IMR-90 (cell line): ENCODE data around the gene PEX14. TPM values are rescaled to one million over a fixed set of nuclear protein-coding genes. Genes with fewer than 3 reads are reported as not detected.

Experiments used
- ATAC-seq: fragments of 200-7000 bp; cut with Tn5 transposase; 2 replicates; pipeline ENCODE4 v1.9.1; 2020; ENCODE audit warnings: low read depth, mild to moderate bottlenecking, moderate library complexity
- BruUV-seq: library from RNA; stranded (reverse); fragments of 400-500 nt; replicated peaks from 2 replicates; lab custom pipeline; 2021; lab: Mats Ljungman, UMichigan
- CTCF ChIA-PET: fragments of 300-600 bp; formaldehyde crosslinking; extraction: SDS; loops from one replicate; lab custom pipeline; 2021; ENCODE audit warnings: antibody characterized with exemption; lab: Yijun Ruan, JAX
- POLR2A ChIA-PET: fragments of 300-600 bp; sonication (Branson Sonifier 250); formaldehyde crosslinking; loops from one replicate; lab custom pipeline; 2022; ENCODE audit warnings: antibody characterized with exemption; ENCODE audit not compliant: unreplicated experiment; lab: Charles Lee
- DNase-seq: peaks from one replicate; pipeline ENCODE4 v3.0.0; 2013
- H2AFZ ChIP-seq: replicated peaks from 2 replicates; pipeline ENCODE3; 2013; ENCODE audit warnings: low read length, mild to moderate bottlenecking; ENCODE audit not compliant: poor library complexity
- H2AK5ac ChIP-seq: 2 replicates; pipeline ENCODE4 v1.6.1; 2013; ENCODE audit warnings: low read depth, low read length, inconsistent platforms
- H2AK9ac ChIP-seq: replicated peaks from 2 replicates; pipeline ENCODE3; 2013; ENCODE audit warnings: mild to moderate bottlenecking, low read depth, low read length, moderate library complexity; ENCODE audit not compliant: poor library complexity
- H2BK120ac ChIP-seq: 2 replicates; pipeline ENCODE4 v1.6.1; 2013; ENCODE audit warnings: low read depth, low read length, inconsistent platforms
- H2BK15ac ChIP-seq: 3 replicates; pipeline ENCODE4 v1.6.1; 2013; ENCODE audit warnings: low read depth, low read length, inconsistent platforms
- H2BK20ac ChIP-seq: 2 replicates; pipeline ENCODE4 v1.6.1; 2013; ENCODE audit warnings: low read depth, mild to moderate bottlenecking, inconsistent platforms, low read length, moderate library complexity
- H2BK5ac ChIP-seq: 2 replicates; pipeline ENCODE4 v1.6.1; 2013; ENCODE audit warnings: mild to moderate bottlenecking, low read depth, low read length, inconsistent platforms; ENCODE audit not compliant: poor library complexity, severe bottlenecking
- H3K14ac ChIP-seq: replicated peaks from 2 replicates; pipeline ENCODE4 v1.6.1; 2013; ENCODE audit warnings: low read depth, low read length, inconsistent platforms
- H3K18ac ChIP-seq: 2 replicates; pipeline ENCODE4 v1.6.1; 2013; ENCODE audit warnings: low read depth, low read length, control low read depth
- H3K23ac ChIP-seq: 2 replicates; pipeline ENCODE4 v1.6.1; 2013; ENCODE audit warnings: low read depth, low read length, inconsistent platforms
- H3K27ac ChIP-seq: 2 replicates; pipeline ENCODE4 v1.5.1; 2013; ENCODE audit warnings: mild to moderate bottlenecking, control low read depth, low read length; ENCODE audit not compliant: insufficient read depth
- H3K27me3 ChIP-seq: 2 replicates; pipeline ENCODE4 v1.6.1; 2013; ENCODE audit warnings: low read length; ENCODE audit not compliant: control insufficient read depth, insufficient read depth
- H3K36me3 ChIP-seq: 2 replicates; pipeline ENCODE4 v1.6.1; 2013; ENCODE audit warnings: low read length, mixed read lengths; ENCODE audit not compliant: control insufficient read depth, insufficient read depth
- H3K4ac ChIP-seq: 2 replicates; pipeline ENCODE4 v1.6.1; 2013; ENCODE audit warnings: low read depth, low read length, inconsistent platforms
- H3K4me1 ChIP-seq: 2 replicates; pipeline ENCODE4 v1.6.1; 2013; ENCODE audit warnings: low read length, mixed read lengths; ENCODE audit not compliant: control insufficient read depth, insufficient read depth
- H3K4me2 ChIP-seq: 2 replicates; pipeline ENCODE4 v1.6.1; 2013; ENCODE audit warnings: low read depth, mild to moderate bottlenecking, control low read depth, low read length, moderate library complexity
- H3K4me3 ChIP-seq: 2 replicates; pipeline ENCODE4 v1.5.1; 2013; ENCODE audit warnings: low read depth, mild to moderate bottlenecking, control low read depth, low read length, moderate library complexity; ENCODE audit not compliant: insufficient read depth
- H3K56ac ChIP-seq: 2 replicates; pipeline ENCODE4 v1.6.1; 2013; ENCODE audit warnings: low read length, inconsistent platforms; ENCODE audit not compliant: insufficient read depth; ENCODE audit errors: extremely low read depth
- H3K79me1 ChIP-seq, 2 experiments: 2 replicates each; pipeline ENCODE4 v1.6.1; 2013; ENCODE audit warnings: low read length in 2 of 2, inconsistent platforms in 1 of 2, low read depth in 1 of 2
- H3K9ac ChIP-seq: 2 replicates; pipeline ENCODE4 v1.6.1; 2013; ENCODE audit warnings: low read depth, low read length, control low read depth
- H3K9me1 ChIP-seq: 2 replicates; pipeline ENCODE4 v1.6.1; 2013; ENCODE audit warnings: low read length, inconsistent platforms; ENCODE audit not compliant: insufficient read depth
- H3K9me3 ChIP-seq: 2 replicates; pipeline ENCODE4 v1.6.1; 2013; ENCODE audit warnings: low read length; ENCODE audit not compliant: control insufficient read depth, insufficient read depth
- H4K20me1 ChIP-seq: 2 replicates; pipeline ENCODE4 v1.6.1; 2013; ENCODE audit warnings: low read length, inconsistent platforms; ENCODE audit not compliant: insufficient read depth
- H4K5ac ChIP-seq: 2 replicates; pipeline ENCODE4 v1.6.1; 2013; ENCODE audit warnings: mild to moderate bottlenecking, low read depth, low read length, control low read depth
- H4K8ac ChIP-seq, 2 experiments: 2 replicates each; pipeline ENCODE4 v1.6.1; 2013; ENCODE audit warnings: low read depth in 2 of 2, low read length in 2 of 2, control low read depth in 1 of 2, inconsistent platforms in 1 of 2
- H4K91ac ChIP-seq: 2 replicates; pipeline ENCODE4 v1.6.1; 2013; ENCODE audit warnings: low read depth, low read length, inconsistent platforms; ENCODE audit not compliant: insufficient read depth
- BHLHE40 ChIP-seq: fragments of 150-350 bp; IDR thresholded peaks from 2 replicates; pipeline ENCODE4 v1.6.1; 2016; ENCODE audit warnings: mild to moderate bottlenecking, low read depth, low read length
- CEBPB ChIP-seq: IDR thresholded peaks from 2 replicates; pipeline ENCODE4 v1.6.1; 2012; ENCODE audit warnings: low read depth, low read length, improper control_type of control experiment
- CHD1 ChIP-seq: IDR thresholded peaks from 2 replicates; pipeline ENCODE4 v1.6.1; 2012; ENCODE audit warnings: low read depth, low read length, improper control_type of control experiment
- CTCF ChIP-seq: conservative IDR thresholded peaks from 2 replicates; pipeline ENCODE4 v1.5.1; 2012; ENCODE audit warnings: mild to moderate bottlenecking, low read depth, low read length, improper control_type of control experiment
- FOS ChIP-seq: fragments of 150-350 bp; IDR thresholded peaks from 2 replicates; pipeline ENCODE4 v1.6.1; 2016; ENCODE audit warnings: low read depth, low read length
- MAFK ChIP-seq: IDR thresholded peaks from 2 replicates; pipeline ENCODE4 v1.6.1; 2012; ENCODE audit warnings: low read depth, low read length, improper control_type of control experiment
- MAZ ChIP-seq: IDR thresholded peaks from 2 replicates; pipeline ENCODE4 v1.6.1; 2012; ENCODE audit warnings: low read depth, mild to moderate bottlenecking, low read length, improper control_type of control experiment, moderate library complexity, borderline replicate concordance
- MXI1 ChIP-seq: IDR thresholded peaks from 2 replicates; pipeline ENCODE4 v1.6.1; 2012; ENCODE audit warnings: low read depth, mild to moderate bottlenecking, low read length, moderate library complexity, borderline replicate concordance
- NFE2L2 ChIP-seq: fragments of 150-350 bp; IDR thresholded peaks from 2 replicates; pipeline ENCODE4 v1.6.1; 2016; ENCODE audit warnings: low read depth, mild to moderate bottlenecking, low read length
- POLR2A ChIP-seq: IDR thresholded peaks from 2 replicates; pipeline ENCODE4 v1.6.1; 2012; ENCODE audit warnings: mild to moderate bottlenecking, low read depth, low read length
- RAD21 ChIP-seq: IDR thresholded peaks from 2 replicates; pipeline ENCODE4 v1.6.1; 2012; ENCODE audit warnings: low read length, improper control_type of control experiment
- RCOR1 ChIP-seq: IDR thresholded peaks from 2 replicates; pipeline ENCODE4 v1.6.1; 2012; ENCODE audit warnings: mild to moderate bottlenecking, low read length, improper control_type of control experiment; ENCODE audit not compliant: insufficient replicate concordance
- USF2 ChIP-seq: fragments of 150-350 bp; IDR thresholded peaks from 2 replicates; pipeline ENCODE4 v1.6.1; 2017; ENCODE audit warnings: mild to moderate bottlenecking, antibody characterized with exemption, low read length, low read depth
- WGBS, 2 experiments: methylation state at CpG; one replicate each; pipeline versions ENCODE4 v1.1.5 to v1.1.7; 2013; ENCODE audit warnings: missing lambda C conversion rate in 2 of 2; ENCODE audit not compliant: insufficient read length in 1 of 2; ENCODE audit errors: extremely low coverage in 2 of 2; 5-methylcytosine and 5-hydroxymethylcytosine counted together
- dilution Hi-C: fragments of 300-500 bp; cut with HindIII; formaldehyde crosslinking; loops from one replicate; pipeline ENCODE4 v1.14.3; 2018; ENCODE audit warnings: low sequenced_read_pairs; ENCODE audit not compliant: unreplicated experiment
- in situ Hi-C: fragments of 300-500 bp; cut with MboI; formaldehyde crosslinking; loops from 3 replicates; pipeline ENCODE4 v1.14.3; 2019; ENCODE audit warnings: low sequenced_read_pairs, inconsistent platforms, mixed read lengths
- intact Hi-C: fragments of 100-400 bp; cut with micrococcal nuclease; formaldehyde crosslinking; loops from 2 replicates; pipeline ENCODE4 v1.10.0; 2022
- polyA plus RNA-seq, 3 experiments: library from polyadenylated mRNA; depleted of rRNA; stranded (reverse); fragments of >200 nt; gene quantifications; 2 replicates each; pipeline ENCODE4 v1.2.3, GENCODE V29; 2012; ENCODE audit warnings: low replicate concordance in 1 of 3
- total RNA-seq: library from RNA; depleted of rRNA; stranded (reverse); fragments of >200 nt; gene quantifications from 2 replicates; pipeline ENCODE4 v1.2.3, GENCODE V29; 2012
- TF ChIP-seq, protein P1 (sequence below): fragments of 150-350 bp; IDR thresholded peaks from 2 replicates; pipeline ENCODE4 v1.6.1; 2016; ENCODE audit warnings: low read depth, mild to moderate bottlenecking, low read length, moderate library complexity, borderline replicate concordance

PEX14 gene
- total and polyA plus RNA-seq, 2 of the 4 experiments (the other 2 are of a cell fraction): 9.5 to 22.5 TPM

DNA sequence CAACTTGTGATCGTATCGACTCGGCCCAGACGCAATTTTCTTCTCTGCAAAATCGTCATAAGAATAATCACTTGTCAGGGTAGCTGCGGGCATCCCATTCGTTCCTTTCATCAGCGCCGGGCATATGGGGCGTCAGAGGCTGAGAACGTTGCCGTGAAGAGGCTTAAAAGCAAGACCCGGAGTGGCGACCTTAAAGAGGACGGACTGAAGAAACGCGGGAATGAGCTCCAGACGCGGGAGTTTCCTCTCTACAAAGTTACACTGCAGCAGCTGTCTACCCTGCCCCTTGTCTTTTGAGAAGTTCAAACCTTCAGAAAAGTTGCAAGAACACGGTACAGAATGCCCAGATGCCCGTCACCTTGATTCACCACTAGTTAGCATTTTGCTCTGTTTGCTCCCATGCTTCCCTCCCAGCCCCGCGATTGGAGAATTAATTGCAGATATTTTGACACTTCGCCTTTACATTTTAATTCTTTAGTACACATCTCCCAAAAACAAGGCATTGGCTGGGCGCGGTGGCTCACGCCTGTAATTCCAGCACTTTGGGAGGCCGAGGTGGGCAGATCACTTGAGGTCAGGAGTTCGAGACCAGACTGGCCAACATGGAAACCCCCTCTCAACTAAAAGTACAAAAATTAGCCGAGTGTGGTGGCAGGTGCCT, 43.5 kb upstream of the PEX14 start:
- WGBS, 2 experiments: 27% methylated on average over 15 of the region's 30 CpGs; no CpG with 5 or more reads in 1 of the 2 experiments
- Histone ChIP-seq H3K4me3 (peak overlapping the region; percentile 76), H3K14ac (peak overlapping the region; percentile 98), H3K4ac (peak overlapping the region; percentile 89), H4K91ac (peak overlapping the region; percentile 94), H4K20me1 (no peaks in the 10 kb centered on the region), H3K4me1 (peaks cover 2% of the 10 kb centered on the region; the same call in 1 of the 2 replicates), H4K5ac (0 out of 2 replicates have a peak overlapping the region, but pooled peaks have one; percentile 23), H3K9ac (peak overlapping the region; percentile 85), H2AK5ac (peak overlapping the region; percentile 67; the same call in 1 of the 2 replicates), H2AK9ac (peak overlapping the region; percentile 96), H3K27ac (peak overlapping the region; percentile 86), H3K9me3 (no peaks in the 10 kb centered on the region), H2BK15ac (peak overlapping the region; percentile 59; the same call in 1 of the 3 replicates), H3K27me3 (no peaks in the 10 kb centered on the region), H2BK120ac (0 out of 2 replicates have a peak overlapping the region, but pooled peaks have one; percentile 58), H2BK20ac (no peak overlapping the region), H4K8ac (peak overlapping the region; percentile 79 to 94), H2AFZ (peak overlapping the region; percentile 100), H3K18ac (no peak overlapping the region), H3K79me1 (peaks cover 7 to 28% of the 10 kb centered on the region in 2 experiments; a peak in 3 of 4 replicates), H3K36me3 (peaks cover 2% of the 10 kb centered on the region; the same call in 1 of the 2 replicates), H3K4me2 (peak overlapping the region; percentile 63), H3K9me1 (peaks cover 4% of the 10 kb centered on the region), H3K56ac (no peak overlapping the region; the same call in 1 of the 2 replicates), H3K23ac (peak overlapping the region; percentile 83; the same call in 1 of the 2 replicates), H2BK5ac (peak overlapping the region; percentile 63)
- dilution Hi-C loops: no loop called here
- no TSS peak for BruUV-seq
- in situ Hi-C loops: no loop called here
- POLR2A ChIA-PET: interaction anchor here (0.6 kb wide), 1 partner anchor 180 kb away, joined by 3 read pairs; no protein-coding TSS in a partner anchor
- CTCF ChIA-PET: interaction anchor here (0.9 to 1.9 kb wide), 6 partner anchors 21 to 256 kb away, joined by 3 to 12 read pairs (median 4); no protein-coding TSS in a partner anchor
- no peak for DNase-seq
- intact Hi-C loops: no loop called here
- ATAC-seq: peak; percentile 1
- TF ChIP-seq MXI1 (no peak), FOS (no peak), NFE2L2 (no peak), RAD21 (no peak), CTCF (no peak), CEBPB (no peak), BHLHE40 (no peak), POLR2A (no peak), CHD1 (no peak), MAZ (no peak), MAFK (no peak), RCOR1 (no peak), USF2 (no peak)
- TF ChIP-seq, protein P1, sequence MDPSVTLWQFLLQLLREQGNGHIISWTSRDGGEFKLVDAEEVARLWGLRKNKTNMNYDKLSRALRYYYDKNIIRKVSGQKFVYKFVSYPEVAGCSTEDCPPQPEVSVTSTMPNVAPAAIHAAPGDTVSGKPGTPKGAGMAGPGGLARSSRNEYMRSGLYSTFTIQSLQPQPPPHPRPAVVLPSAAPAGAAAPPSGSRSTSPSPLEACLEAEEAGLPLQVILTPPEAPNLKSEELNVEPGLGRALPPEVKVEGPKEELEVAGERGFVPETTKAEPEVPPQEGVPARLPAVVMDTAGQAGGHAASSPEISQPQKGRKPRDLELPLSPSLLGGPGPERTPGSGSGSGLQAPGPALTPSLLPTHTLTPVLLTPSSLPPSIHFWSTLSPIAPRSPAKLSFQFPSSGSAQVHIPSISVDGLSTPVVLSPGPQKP: no peak
